ENCODE data around the gene RABGAP1L.
"Not testable (repeated sequence)": the region's sequence is repeated elsewhere in the genome, so short reads cannot be mapped to it uniquely, and the experiment has no call there.

Gene RABGAP1L

DNA sequence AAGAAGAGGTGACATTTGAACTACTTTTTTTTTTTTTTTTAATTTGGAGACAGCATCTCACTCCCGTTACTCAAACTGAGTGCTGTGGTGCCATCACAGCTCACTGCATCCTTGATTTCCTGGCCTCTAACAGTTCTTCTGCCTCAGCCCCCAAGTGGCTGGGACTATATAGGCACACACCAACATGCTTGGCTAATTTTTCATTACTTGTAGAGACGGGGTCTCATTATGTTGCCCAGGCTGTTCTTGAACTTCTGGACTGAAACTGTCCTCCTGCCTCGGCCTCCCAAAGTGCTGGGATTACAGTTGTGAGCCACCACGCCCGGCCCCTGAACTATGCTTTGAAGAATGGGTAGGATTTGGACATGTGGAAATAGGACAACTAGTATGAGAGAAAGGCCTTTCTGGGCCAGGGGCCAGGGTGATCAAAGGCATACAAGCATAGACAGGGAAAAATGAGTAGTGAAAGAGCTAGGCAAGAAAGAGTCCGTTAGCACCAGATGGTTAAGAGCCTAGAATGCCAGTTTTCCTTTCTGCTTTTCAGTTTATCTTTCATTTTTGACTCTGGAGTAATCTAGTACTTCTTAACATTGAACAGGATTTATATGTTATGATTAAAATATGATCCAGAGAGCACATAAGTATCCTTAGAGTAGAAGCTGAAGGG is 6.3 kb downstream of the RABGAP1L start:
- peaks cover 92% of the 10 kb centered on the region for H3K4me1 Mint-ChIP-seq
- H3K27ac Mint-ChIP-seq = peak overlapping the region; percentile 65
- no peaks in the 10 kb centered on the region for H3K9me3 Mint-ChIP-seq
- peak; percentile 57 for ATAC-seq
- no peaks in the 10 kb centered on the region for H3K27me3 Mint-ChIP-seq
- peaks cover 17% of the 10 kb centered on the region for H3K36me3 Mint-ChIP-seq
- H3K4me3 Mint-ChIP-seq = peak overlapping the region; percentile 13

DNA sequence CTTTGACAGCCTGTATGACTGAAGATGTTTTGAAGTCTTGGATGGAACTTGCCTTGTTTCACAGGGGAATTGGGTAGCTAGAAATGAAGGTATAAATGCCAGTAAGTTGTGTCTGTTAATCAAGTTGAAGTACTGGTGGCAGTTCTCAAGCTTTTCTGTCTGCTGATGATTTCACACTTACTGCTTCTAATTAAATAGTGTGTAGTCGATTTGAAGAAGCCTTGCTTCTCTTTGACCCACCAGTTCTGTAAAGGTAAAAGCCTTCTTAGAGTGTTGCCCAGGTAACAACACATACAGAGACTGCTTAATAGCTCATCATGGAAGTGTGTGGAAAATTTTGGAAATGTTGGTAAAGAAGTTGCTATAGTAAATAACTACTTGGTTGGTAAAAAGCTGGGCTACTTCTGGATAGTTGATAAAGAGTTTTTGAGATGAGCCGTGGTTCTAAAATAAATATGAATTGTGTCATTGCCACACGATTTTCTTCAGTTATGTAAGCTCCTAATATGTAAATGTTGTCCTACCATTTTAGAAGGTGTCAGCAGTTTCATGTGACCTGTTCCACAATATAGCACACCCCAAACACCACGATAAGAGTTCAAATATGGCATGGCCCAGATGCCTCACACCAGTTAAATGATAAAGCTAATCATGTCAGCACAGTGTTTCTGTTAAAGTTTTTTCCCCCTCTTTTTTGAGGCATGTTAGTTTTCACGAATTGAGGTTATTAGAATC is 7.4 kb downstream of the RABGAP1L start:
- H3K27me3 Mint-ChIP-seq = no peaks in the 10 kb centered on the region
- H3K9me3 Mint-ChIP-seq = no peaks in the 10 kb centered on the region
- peaks cover 87% of the 10 kb centered on the region for H3K4me1 Mint-ChIP-seq
- peak overlapping the region; percentile 65 for H3K27ac Mint-ChIP-seq
- peaks cover 20% of the 10 kb centered on the region for H3K36me3 Mint-ChIP-seq
- no peak overlapping the region for H3K4me3 Mint-ChIP-seq
- no peak for ATAC-seq

DNA sequence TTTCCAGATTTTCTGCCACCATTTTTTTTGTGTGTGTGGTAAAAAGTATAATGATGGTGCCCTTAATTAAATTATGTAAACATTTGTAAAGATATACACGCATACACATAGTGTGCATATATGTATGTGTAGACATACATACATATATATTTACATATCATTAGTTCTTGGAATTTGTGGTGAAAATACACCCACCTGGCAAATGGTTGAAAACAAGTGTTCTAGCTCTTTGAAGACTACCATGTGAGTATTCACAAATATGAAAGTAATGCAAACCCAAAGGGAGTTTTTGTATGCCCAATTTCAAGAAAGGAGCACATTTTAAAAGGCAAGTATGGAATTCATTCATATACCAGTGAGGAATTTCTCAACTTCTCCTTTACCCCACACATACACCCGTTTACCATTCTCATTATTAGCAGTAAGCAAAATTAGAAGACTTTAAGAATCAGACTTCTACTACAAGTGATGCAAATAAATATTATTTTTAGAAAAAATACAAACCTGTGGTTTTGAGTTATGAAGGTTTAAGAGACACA is 8.0 kb downstream of the RABGAP1L start:
- Mint-ChIP-seq H3K9me3 (no peaks in the 10 kb centered on the region), H3K27ac (peak overlapping the region; percentile 65), H3K27me3 (no peaks in the 10 kb centered on the region), H3K4me3 (no peak overlapping the region), H3K4me1 (peaks cover 87% of the 10 kb centered on the region), H3K36me3 (peaks cover 20% of the 10 kb centered on the region)
- ATAC-seq = peak; percentile 73

DNA sequence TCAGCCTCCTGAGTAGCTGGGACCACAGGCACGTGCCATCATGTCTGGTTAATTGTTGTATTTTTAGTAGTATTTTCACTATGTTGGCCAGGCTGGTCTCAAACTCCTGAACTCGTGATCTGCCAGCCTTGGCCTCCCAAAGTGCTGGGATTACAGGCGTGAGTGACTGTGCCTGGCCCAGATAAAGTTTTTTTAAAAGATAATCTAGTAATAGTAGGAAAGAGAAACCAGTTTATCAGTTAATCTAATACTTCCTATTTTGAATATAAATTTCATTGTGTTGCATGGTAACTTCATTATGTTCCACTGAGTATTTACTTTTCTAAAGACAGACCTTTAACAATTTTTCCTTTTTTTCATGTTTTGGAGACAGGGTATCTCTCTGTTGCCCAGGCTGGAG is 10.0 kb downstream of the RABGAP1L start:
- no peak for ATAC-seq
- H3K4me3 Mint-ChIP-seq = peak overlapping the region; percentile 62
- H3K36me3 Mint-ChIP-seq = peaks cover 21% of the 10 kb centered on the region
- no peaks in the 10 kb centered on the region for H3K9me3 Mint-ChIP-seq
- peak overlapping the region; percentile 71 for H3K27ac Mint-ChIP-seq
- peaks cover 87% of the 10 kb centered on the region for H3K4me1 Mint-ChIP-seq
- no peaks in the 10 kb centered on the region for H3K27me3 Mint-ChIP-seq

DNA sequence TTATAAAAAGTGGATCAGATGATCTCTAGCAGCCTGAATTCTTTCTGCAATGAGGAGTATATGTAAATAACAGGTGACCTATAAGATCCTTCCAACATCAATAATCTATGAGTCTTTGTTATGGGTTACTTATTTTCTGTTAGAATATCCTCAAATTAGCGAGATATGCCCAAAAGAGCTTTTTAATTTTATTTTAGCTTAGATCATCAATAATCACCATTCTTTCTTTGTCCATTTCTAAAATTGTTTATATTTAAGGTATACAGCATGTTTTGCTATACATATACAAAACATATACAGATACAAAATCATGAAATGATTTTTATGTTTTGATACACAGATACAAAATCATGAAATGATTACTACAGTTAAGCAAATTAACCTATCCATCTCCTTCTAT is 11.8 kb downstream of the RABGAP1L start:
- Mint-ChIP-seq H3K27me3 (no peaks in the 10 kb centered on the region), H3K27ac (peak overlapping the region; percentile 71), H3K36me3 (peaks cover 10% of the 10 kb centered on the region), H3K4me1 (peaks cover 74% of the 10 kb centered on the region), H3K9me3 (no peaks in the 10 kb centered on the region), H3K4me3 (no peak overlapping the region)
- no peak for ATAC-seq

DNA sequence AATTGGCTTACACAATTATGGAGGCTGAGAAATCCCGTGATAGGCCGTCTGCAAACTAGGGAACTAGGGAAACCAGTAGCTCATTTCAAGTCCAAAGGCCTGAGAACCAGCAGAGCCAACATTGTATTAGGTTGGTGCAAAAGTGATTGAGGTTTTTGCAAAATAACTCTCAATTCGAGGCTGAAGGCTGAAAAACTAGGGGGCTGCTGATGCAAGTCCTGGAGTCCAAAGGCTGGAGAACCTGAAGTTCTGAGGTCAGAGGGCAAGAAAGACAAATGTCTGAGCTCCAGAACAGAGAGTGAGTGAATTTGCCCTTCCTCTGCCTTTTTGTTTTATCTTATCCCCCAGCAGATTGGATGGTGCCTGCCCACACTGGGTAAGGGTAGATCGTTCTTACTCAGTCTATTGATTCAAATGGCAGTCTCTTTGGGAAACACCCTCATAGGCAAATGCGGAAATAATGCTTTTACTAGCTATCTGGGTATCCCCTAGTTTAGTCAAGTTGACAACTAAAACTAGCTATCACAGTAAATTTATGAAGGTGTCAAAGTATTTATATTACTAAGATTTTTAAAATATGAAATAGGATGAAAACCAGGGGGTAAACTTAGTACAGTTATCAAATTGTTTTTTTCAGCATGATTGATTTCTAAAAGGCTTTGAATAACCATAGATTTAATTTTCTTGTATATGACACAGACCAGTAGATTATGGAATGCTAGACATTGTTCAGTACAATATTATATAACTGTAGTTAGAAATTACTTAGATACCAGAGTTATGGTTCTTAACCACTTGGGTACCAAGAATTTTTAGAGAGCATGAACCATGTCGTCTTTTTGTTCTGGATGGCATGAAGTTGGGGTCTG is 15.4 kb downstream of the RABGAP1L start:
- Mint-ChIP-seq H3K36me3 (peaks cover 28% of the 10 kb centered on the region), H3K4me1 (peaks cover 56% of the 10 kb centered on the region), H3K27ac (no peak overlapping the region), H3K4me3 (no peak overlapping the region), H3K27me3 (no peaks in the 10 kb centered on the region), H3K9me3 (peaks cover 2% of the 10 kb centered on the region)
- peak; percentile 76 for ATAC-seq

DNA sequence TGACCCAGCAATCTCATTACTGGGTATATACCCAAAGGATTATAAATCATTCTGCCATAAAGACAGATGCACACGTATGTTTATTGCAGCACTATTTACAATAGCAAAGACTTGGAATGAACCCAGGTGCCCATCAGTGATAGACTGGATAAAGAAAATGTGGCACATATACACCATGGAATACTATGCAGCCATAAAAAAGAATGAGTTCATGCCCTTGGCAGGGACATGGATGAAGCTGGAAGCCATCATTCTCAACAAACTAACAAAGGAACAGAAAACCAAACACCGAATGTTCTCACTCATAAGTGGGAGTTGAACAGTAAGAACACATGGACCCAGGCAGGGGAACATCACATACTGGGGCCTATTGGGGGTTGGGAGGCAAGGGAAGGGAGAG is 19.1 kb downstream of the RABGAP1L start:
- not testable (repeated sequence) for H3K4me3 Mint-ChIP-seq, H3K27me3 Mint-ChIP-seq, H3K9me3 Mint-ChIP-seq, H3K27ac Mint-ChIP-seq, ATAC-seq
- Mint-ChIP-seq H3K36me3 (peaks cover 24% of the 10 kb centered on the region), H3K4me1 (peaks cover 45% of the 10 kb centered on the region)

DNA sequence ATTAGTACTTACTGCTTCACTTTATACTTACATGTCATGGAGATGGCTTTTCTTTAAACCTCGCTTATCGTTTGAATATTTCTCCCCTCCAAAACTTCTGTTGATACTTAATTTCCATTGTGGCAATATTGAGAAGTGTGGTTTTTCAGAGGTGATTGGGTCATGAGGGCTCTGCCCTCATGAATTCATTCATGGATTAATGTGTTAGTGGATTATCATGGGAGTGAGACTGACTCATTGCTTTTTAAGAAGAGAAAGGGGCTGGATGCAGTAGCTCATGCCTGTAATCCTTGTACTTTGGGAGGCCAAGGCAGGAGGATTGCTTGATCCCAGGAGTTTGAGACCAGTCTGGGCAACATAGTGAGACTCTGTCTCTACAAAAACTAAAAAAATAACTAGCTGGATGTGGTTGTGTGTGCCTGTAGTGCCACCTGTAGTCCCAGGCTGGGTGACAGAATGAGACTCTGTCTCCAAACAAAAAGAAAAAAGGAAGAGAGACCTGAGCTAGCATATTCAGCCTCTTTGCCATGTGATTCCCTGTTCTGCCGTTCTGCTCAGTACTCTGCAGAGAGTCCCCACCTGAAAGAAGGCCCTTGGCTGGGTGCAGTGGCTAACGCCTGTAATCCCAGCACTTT is 30.2 kb downstream of the RABGAP1L start:
- Mint-ChIP-seq H3K4me1 (peaks cover 40% of the 10 kb centered on the region), H3K4me3 (no peak overlapping the region), H3K36me3 (peaks cover 10% of the 10 kb centered on the region), H3K27ac (peak overlapping the region; percentile 39), H3K27me3 (no peaks in the 10 kb centered on the region), H3K9me3 (peaks cover 4% of the 10 kb centered on the region)
- no peak for ATAC-seq

DNA sequence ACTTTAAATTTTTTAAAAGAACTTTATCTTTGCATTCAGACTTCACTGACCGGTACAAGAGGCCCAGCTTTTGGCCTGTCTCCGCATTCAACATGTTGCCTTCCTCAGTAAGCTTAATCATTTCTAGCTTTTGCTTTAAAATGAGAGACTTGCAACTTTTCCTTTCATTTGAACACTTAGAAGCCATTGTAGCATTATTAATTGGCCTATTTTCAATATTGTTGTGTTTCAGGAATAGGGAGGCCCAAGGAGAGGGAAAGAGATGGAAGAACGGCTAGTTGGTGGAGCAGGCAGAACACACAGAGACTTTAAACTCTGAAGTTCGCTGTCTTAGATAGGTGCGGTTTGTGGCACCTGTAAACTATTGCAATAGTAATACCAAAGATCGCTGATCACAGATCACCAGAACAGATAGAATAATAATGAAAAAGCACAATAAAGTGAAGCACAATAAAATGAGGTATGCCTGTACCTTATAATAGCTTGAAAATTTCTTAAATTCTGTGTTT is 31.4 kb downstream of the RABGAP1L start:
- Mint-ChIP-seq H3K9me3 (peaks cover 4% of the 10 kb centered on the region), H3K4me3 (no peak overlapping the region), H3K4me1 (peaks cover 43% of the 10 kb centered on the region), H3K36me3 (peaks cover 7% of the 10 kb centered on the region), H3K27me3 (no peaks in the 10 kb centered on the region), H3K27ac (peak overlapping the region; percentile 20)
- no peak for ATAC-seq

DNA sequence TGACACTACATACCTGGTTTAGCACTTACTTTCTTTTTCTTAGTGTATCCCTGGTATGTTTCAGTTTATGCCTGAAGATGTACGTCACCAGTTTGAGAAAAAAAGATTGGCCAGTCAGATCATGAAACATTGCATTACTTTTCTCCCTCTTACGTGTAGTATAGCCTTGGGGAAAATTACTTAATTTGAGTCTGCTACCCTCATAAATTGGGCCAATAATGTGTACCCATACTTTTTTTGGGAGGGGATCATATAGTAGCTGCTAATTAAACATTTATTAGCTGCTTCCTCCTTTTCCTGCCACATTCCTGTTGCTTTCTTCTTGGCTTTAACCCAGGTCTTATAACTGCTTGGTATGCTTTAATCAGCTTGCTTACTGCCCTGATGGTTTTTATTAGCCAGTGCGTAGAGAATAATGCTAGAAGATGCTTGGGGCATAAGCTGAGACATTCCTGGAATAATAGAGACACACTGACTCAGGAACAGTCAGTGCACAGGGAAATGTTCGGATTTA is 32.1 kb downstream of the RABGAP1L start:
- Mint-ChIP-seq H3K27me3 (no peaks in the 10 kb centered on the region), H3K27ac (no peak overlapping the region), H3K9me3 (peaks cover 4% of the 10 kb centered on the region), H3K36me3 (peaks cover 7% of the 10 kb centered on the region), H3K4me1 (peaks cover 49% of the 10 kb centered on the region), H3K4me3 (no peak overlapping the region)
- ATAC-seq = no peak

DNA sequence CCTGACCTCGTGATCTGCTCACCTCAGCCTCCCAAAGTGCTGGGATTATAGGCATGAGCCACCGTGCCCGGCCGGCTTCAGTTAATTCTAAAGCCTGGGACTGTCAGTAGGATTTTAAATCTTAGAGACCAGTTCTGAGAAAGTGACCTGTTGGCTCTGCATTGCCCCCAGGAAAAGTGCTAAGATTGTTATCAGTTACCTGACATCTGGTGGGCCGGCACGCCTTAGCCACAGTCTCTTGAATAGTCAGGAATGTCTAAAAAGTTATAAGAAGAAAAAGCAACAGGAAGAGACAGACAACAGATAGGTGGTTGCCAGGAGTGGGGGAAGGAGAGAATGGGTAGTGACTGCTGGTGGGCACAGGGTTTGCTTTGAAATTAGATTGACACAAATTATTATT is 35.1 kb downstream of the RABGAP1L start:
- no peak for ATAC-seq
- Mint-ChIP-seq H3K9me3 (no peaks in the 10 kb centered on the region), H3K27me3 (no peaks in the 10 kb centered on the region), H3K4me3 (no peak overlapping the region), H3K27ac (no peak overlapping the region), H3K36me3 (peaks cover 6% of the 10 kb centered on the region), H3K4me1 (peaks cover 56% of the 10 kb centered on the region)

DNA sequence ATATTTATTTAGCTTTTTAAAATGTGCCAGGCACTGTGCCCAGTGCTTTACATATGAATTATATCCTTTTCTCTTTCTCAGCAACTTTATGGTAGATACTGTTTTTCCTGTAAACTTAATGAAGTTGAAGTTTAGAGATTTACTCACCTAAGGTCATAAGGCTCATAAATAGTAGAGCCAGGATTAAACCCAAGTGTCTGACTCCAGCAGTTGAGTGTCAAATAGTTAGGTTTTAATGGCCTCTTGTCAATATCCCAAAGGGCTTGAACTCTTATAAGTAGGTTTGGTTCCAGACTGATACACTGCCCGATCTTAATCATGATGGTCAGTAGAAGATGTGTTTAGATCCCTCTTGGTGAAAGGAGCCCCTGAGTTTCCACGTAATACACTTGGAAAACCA is 37.8 kb downstream of the RABGAP1L start:
- Mint-ChIP-seq H3K27me3 (no peaks in the 10 kb centered on the region), H3K4me1 (peaks cover 33% of the 10 kb centered on the region), H3K4me3 (no peak overlapping the region), H3K27ac (no peak overlapping the region), H3K9me3 (no peaks in the 10 kb centered on the region), H3K36me3 (peaks cover 16% of the 10 kb centered on the region)
- ATAC-seq = no peak

DNA sequence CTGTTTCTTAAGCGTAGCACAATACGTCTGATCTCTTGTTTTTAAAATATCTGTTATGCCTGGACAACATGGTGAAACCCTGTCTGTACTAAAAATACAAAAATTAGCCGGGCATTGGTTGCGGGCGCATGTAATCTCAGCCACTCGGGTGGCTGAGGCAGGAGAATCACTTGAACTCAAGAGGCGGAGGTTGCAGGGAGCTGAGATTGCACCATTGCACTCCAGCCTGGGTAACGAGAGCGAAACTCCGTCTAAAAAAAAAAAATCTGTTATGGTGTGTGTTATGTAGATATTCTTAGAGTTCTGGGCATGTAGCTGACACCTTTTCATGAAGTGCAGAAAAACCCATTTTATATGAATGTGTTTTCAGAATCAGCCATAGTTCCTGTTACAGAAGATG is 38.2 kb downstream of the RABGAP1L start:
- no peak for ATAC-seq
- peaks cover 30% of the 10 kb centered on the region for H3K4me1 Mint-ChIP-seq
- no peak overlapping the region for H3K4me3 Mint-ChIP-seq
- no peaks in the 10 kb centered on the region for H3K27me3 Mint-ChIP-seq
- no peak overlapping the region for H3K27ac Mint-ChIP-seq
- H3K9me3 Mint-ChIP-seq = no peaks in the 10 kb centered on the region
- peaks cover 16% of the 10 kb centered on the region for H3K36me3 Mint-ChIP-seq

DNA sequence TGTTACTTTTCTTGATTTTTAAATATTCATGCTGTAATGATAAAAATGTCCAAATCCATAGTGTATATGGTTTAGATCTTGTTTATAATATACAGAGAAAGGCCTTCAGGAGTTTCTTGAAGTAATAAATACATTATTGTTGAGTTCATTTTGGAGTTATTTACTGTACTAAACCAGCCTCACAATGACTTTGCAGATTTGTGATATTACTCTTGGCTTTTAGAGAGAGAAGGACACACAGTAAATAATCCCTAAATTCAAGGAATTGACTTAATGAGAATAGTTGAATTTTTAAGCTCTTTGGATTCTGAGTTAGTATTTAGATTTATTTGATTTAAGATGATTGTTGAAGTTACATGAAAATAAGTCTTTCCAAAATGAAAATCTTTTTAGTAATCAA is 38.9 kb downstream of the RABGAP1L start:
- H3K4me1 Mint-ChIP-seq = peaks cover 36% of the 10 kb centered on the region
- ATAC-seq = no peak
- H3K27me3 Mint-ChIP-seq = no peaks in the 10 kb centered on the region

More for the DNA sequence above, 38.9 kb downstream of the RABGAP1L start:
- no peak overlapping the region for H3K4me3 Mint-ChIP-seq
- H3K27ac Mint-ChIP-seq = no peak overlapping the region
- H3K36me3 Mint-ChIP-seq = peaks cover 21% of the 10 kb centered on the region
- no peaks in the 10 kb centered on the region for H3K9me3 Mint-ChIP-seq

Measured in stimulated activated memory B cell treated with anti-CD40 and anti-IgM and Interleukin-4, amounts not matched to agents 10 μg/mL and 1 μg/mL and 100 μg/mL, for 72 hours (primary cell).